HK-2 (cell line): ENCODE results near the gene ANKS1A.
A peak's percentile ranks its signal among the peaks of the same experiment; 100 is the strongest.
"Not testable (repeated sequence)": the region's sequence is repeated elsewhere in the genome, so short reads cannot be mapped to it uniquely, and the experiment has no call there.

Experiments
- DNase-seq: peaks from one replicate; pipeline ENCODE4 v3.0.0-alpha.2; 2018; ENCODE audit not compliant: unreplicated experiment

ANKS1A gene

GRCh38 chr6:35106061-35106460 is 217.0 kb downstream of the ANKS1A start:
- DNase-seq = not testable (repeated sequence)

GRCh38 chr6:35107208-35107607 is 218.2 kb downstream of the ANKS1A start:
- not testable (repeated sequence) for DNase-seq

- DNase-seq = not testable (repeated sequence)
Observed at GRCh38 chr6:35107761-35108160, 218.7 kb downstream of the ANKS1A start.

- DNase-seq = no peak
Observed at GRCh38 chr6:35108309-35108885, 219.3 kb downstream of the ANKS1A start.

GRCh38 chr6:35120746-35121145 is 231.7 kb downstream of the ANKS1A start:
- DNase-seq = no peak

GRCh38 chr6:35124356-35124755 is 235.3 kb downstream of the ANKS1A start:
- no peak for DNase-seq

GRCh38 chr6:35128042-35128441 is 239.0 kb downstream of the ANKS1A start:
- DNase-seq = no peak

GRCh38 chr6:35128496-35128895 is 239.4 kb downstream of the ANKS1A start:
- DNase-seq = no peak

- no peak for DNase-seq
Observed at GRCh38 chr6:35136185-35136584, 247.1 kb downstream of the ANKS1A start.

GRCh38 chr6:35138191-35138590 is 249.1 kb downstream of the ANKS1A start:
- DNase-seq = not testable (repeated sequence)

GRCh38 chr6:35139470-35139869 is 250.4 kb downstream of the ANKS1A start:
- no peak for DNase-seq

- peak; percentile 35 for DNase-seq
Observed at GRCh38 chr6:35139924-35140638, 251.0 kb downstream of the ANKS1A start.

GRCh38 chr6:35140639-35141006 is 251.6 kb downstream of the ANKS1A start:
- no peak for DNase-seq
